GM21423 (cell line): ENCODE measurements around the gene CERS6.
"Not testable (repeated sequence)": the region's sequence is repeated elsewhere in the genome, so short reads cannot be mapped to it uniquely, and the experiment has no call there.

Experiments
- ATAC-seq: cut with Tn5 transposase; IDR thresholded peaks from one replicate; pipeline ENCODE4 v1.9.1; 2021; ENCODE audit warnings: mild to moderate bottlenecking, moderate library complexity; ENCODE audit not compliant: unreplicated experiment

CERS6 gene

GRCh38 chr2:168455645-168456520 lies at the start of gene CERS6:
TSS of gene CERS6 (plus strand) at chr2:168456272. CDS start at chr2:168456449, 177 bp downstream.
- ATAC-seq, result peak; percentile 92

DNA sequence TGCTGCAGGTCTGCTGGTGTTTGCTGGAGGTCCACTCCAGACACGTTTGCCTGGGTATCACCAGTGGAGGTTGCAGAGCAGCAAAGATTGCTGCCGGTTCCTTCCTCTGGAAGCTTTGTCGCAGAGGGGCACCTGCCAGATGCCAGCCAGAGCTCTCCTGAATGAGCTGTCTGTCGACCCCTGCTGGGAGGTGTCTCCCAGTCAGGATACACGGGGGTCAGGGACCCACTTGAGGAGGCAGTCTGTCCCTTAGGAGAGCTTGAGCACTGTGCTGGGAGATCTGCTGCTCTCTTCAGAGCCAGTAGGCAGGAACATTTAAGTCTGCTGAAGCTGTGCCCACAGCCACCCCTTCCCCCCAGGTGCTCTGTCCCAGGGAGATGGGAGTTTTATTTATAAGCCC lies 43.8 kb upstream of the CERS6 start:
- ATAC-seq, result not testable (repeated sequence)

DNA sequence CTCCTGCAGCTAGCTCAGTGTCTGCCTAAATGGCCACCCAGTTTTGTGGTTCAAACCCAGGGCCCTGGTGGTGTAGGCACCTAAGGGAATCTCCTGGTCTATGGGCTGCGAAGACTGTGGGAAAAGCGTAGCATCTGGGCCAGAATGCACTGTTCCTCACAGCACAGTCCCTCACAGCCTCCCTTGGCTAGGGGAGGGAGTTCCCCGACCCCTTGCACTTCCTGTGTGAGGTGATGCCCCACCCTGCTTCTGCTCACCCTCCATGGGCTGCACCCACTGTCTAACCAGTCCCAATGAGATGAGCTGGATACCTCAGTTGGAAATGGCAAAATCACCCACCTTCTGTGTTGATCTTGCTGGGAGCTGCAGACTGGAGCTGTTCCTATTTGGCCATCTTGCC lies 43.0 kb upstream of the CERS6 start:
- ATAC-seq, result not testable (repeated sequence)

GRCh38 chr2:168416555-168416954 lies 39.5 kb upstream of the CERS6 start:
- no peak for ATAC-seq

DNA sequence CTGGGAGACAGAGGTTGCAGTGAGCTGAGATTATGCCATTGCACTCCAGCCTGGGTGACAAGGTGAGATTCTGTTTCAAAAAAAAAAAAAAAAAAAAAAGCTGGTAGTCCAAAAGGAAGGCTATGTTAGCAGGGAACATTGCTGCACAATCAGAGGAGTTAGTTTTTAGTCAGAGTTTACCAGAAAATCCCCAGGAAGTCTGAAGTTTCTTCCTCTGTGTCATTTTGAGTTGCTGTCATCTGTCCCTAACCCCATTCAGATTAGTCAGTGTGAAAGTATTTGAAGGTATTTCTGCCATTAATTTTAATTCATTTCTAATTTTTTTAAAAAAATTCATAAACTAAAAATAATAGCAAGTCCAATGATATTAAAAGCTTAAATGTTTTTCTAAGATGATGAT lies 33.5 kb upstream of the CERS6 start:
- ATAC-seq, result peak; percentile 54

- no peak for ATAC-seq
These were observed 31.7 kb upstream of the CERS6 start for GRCh38 chr2:168424112-168424951.

DNA sequence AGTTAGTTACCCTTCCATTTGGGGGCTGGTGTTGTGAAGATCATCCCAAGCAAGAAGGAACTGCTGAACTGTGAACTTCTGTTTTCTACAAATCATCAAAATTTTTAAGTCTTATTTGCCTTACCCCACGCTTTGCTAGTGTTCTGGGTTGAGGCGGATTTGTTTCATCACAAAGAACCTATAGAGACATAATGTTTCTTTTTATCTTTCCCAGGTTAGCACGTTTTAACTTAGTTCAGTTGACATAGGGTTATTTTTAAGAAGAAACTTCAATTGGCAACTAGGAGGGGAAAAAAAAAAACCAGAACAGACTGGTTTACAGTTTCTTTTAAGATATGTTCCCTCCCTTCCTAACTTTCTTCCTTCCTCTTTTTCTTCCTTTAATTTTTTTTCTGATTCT lies 31.1 kb upstream of the CERS6 start:
- no peak for ATAC-seq

DNA sequence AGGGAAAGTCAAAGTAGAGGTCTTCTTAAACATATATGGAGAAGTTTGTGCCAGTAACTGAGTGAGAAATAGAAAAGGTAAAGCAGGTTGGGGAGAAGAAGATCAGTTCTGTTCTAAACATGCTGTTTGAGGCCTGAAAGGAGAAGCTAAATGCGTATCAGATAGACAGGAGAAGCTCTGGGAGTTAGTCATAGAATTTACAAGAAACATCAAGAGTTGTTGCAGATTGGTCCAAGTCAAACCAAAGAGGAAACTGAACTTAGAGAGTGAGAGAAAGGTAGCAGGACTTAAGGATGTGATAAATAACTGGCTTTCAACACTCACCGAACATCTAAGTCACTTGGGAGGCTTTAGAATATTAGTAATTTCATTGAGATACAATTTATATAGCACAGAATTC lies 29.2 kb upstream of the CERS6 start:
- ATAC-seq, result no peak

DNA sequence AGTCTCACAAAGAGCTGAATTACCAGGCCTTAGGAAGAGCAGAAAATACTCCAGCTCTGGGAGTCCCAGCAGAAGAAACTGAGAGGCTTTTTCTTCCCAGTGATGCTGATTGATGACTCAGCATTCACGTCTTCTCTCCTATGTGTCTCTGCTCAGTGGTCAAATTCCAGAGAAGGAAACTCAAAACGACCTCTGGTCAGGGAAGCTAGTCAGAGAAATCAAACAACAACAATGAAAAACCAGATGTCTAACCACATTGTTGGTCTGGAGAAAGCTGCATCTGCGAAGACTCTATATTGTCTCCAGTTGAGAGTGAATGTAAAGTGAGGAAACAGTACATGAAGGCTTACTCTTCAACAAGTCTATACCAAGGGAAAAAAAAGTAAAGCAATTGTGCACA lies 28.6 kb upstream of the CERS6 start:
- ATAC-seq, result no peak

DNA sequence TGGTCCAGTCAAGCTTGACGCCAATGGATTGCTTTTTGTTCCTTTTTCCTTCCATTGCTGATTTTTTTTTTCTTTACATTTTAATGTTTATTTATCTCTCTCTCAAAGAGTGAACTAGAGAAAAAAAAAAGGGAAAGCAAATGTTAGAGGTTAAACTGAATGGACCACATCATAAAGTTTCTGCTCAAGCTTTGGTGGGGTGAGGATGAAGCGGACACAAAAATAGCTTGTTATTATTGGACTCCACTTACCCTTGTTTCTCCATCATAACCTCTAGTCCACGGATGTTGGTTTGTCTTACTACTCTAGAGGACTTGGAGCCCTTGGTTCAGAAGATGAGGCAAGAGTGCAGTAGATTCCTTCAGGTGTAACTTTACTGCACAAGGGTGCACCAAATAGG lies 27.6 kb upstream of the CERS6 start:
- no peak for ATAC-seq

DNA sequence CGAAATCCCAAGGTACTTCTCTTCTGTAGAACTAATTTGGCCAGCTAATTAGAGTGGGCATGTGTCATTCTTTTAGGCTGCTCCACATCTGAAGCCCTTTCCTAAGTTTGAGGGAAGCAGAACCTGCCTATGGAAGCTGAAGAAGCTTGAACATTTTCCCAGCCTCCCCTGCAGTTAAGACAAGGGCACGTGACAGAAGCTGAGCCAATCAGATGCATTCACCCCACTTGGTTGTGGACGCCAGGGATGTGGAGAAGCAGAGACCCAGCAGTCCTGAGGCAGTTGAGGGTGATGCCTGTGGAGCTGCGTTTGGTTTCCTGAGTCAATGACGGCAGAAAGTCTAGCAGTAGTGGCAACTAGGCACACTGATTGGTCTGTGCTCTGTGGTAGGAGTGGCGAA lies 26.1 kb upstream of the CERS6 start:
- ATAC-seq, result no peak

DNA sequence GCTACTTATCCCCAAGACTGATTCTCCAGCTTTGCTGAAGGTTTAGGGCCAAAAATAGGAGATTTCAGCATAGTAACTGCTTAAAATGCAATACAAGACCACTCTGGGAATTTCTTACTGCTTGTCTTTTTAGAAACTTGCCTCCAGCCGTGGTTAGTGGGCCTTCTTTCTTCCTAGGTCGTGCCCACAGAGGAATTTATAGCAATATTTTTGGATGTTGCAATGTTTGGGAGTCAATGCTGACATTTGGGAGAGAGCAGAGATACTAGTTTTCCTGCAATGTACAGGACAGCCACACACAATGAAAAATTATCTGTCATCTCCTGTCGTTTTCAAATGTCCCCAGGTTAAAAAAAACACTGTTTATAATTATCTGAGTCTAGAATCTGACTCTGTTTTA lies 25.6 kb upstream of the CERS6 start:
- no peak for ATAC-seq

GRCh38 chr2:168431301-168432024 lies 24.6 kb upstream of the CERS6 start:
- no peak for ATAC-seq

DNA sequence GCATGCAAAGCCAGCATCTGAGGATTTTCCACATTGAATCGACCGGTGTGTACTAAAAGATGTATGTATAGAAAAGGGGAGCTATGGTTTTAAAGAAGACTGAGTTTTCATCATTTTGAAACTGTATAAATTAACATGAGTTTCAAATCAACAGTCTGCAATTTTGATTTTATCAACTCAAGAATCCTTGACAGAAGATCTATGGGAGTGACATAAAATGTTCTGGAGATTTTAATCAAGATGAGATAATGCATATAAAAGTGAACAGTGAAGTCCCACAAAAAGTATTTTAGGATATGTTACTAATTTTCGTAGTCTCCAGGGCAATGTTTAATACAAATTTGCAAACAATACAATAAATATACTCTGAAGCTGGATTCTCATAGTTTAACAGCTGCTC lies 24.0 kb upstream of the CERS6 start:
- no peak for ATAC-seq

DNA sequence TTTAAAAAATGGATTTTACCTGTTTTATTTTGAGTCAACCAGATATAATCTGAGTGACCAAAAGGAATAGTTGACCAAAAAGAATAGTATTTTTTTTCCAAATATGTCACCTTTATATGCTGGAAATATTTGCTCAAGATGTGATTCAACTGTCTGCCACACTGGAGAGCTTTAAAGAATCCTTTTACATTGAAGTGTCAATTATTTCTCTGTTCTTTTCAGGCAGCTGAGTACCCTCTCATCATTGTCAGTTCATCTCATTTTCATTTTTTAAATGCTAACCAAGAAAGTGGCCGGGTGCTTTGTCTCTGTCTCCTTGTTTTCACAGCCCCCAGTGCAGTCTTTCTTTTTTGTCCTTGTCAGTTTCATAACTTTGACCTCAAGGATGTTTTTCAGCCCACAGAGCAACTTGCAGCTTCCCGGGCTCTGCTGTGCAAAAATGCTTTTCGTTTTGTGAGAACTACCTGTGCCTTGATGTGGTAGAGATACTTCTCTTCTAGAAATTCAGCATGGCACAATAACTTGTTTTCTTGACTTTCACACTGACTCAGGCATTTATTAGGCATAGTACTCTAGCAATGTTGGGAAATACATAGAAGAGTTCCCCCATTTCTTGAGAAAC lies 23.4 kb upstream of the CERS6 start:
- peak; percentile 66 for ATAC-seq

DNA sequence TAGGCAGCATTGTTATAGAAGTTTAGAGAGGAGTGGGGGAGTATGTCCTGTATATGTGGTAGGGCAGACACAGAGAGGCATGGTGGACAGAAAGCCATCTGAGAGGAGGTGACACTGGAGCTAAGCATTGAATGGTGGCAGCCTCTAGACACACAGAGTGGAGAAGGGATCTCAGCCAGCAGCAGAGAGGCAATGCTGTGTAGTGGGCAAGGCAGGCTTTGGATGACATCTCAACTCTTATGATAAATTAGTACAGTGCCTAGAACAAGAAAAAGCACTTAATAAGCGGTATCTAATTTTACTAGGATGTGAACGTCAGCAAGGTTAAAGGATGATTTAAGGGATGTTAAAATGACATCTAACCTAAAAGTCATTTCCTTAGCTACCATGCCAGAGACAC lies 22.5 kb upstream of the CERS6 start:
- no peak for ATAC-seq

GRCh38 chr2:168434146-168434545 lies 21.9 kb upstream of the CERS6 start:
- no peak for ATAC-seq

DNA sequence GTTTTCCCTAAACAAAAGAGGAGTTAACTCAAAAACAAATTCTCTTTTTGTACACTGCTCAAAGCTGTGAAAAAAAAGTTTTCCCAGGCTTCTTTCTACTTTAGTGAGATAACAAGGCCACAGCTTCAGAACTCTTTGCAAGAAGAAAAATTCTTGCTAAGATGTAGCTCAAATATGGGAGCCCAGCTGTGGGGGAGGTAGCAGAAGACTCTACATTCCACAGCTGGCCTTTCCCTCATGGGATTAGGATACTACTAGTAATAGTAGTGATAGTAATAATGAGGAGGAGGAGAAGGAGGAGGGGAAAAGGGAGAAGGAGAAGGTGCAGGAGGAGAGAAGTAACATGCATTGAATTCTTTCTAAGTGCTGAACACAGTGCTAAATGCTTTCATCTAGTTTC lies 19.2 kb upstream of the CERS6 start:
- ATAC-seq, result no peak

DNA sequence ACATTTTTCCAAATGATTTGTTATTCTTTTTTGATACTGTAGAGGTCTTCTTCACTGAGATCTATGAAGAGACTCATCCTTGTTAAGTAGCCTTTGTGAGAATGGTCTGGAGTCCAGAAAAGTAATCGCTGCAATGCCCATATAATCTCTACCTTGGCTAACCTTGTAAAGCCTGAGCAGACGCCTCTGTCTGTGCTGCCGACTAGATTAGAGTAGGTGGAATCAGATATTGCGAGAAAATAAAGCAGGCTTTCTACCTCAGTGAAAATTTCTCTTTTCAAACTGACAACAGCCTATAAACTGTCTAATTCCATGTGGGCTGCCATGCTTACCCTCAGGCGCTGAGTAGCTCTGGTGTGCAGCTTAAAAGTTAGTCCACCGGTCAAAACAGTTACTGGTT lies 17.5 kb upstream of the CERS6 start:
- no peak for ATAC-seq

DNA sequence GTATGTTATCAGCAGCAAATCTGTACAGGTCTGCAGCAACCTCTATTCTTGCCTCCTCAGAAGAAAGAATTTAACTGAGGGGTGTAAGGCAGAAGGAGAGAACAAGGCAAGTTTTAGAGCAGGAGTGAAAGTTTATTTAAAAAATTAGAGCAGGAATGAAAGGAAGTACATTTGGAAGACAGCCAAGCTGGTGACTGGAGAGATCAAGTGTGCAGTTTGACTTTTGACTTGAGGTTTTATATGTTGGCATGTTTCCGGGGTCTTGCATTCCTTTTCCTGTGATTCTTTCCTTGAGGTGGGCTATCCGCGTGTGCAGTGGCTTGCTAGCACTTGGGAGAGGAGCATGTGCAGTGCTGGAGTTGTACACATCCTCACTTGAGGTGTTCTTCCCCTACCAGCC lies 16.5 kb upstream of the CERS6 start:
- no peak for ATAC-seq
